Fibroblast of mammary gland (primary cell): ENCODE measurements around the gene PRM1.

ENCODE experiments used
- DNase-seq: peaks from one replicate; pipeline ENCODE4 v3.0.0-alpha.2; 2010; ENCODE audit warnings: low read depth
- H3K4me3 ChIP-seq: 2 replicates; pipeline ENCODE4 v1.5.1; 2011; ENCODE audit warnings: low read depth, mild to moderate bottlenecking, low read length, moderate library complexity; ENCODE audit not compliant: control insufficient read depth
- TF ChIP-seq, protein P1 (sequence below): conservative IDR thresholded peaks from 2 replicates; pipeline ENCODE4 v1.5.1; 2011; ENCODE audit warnings: low read depth, low read length, inconsistent platforms; ENCODE audit not compliant: control insufficient read depth, insufficient read depth

The PRM1 gene

DNA sequence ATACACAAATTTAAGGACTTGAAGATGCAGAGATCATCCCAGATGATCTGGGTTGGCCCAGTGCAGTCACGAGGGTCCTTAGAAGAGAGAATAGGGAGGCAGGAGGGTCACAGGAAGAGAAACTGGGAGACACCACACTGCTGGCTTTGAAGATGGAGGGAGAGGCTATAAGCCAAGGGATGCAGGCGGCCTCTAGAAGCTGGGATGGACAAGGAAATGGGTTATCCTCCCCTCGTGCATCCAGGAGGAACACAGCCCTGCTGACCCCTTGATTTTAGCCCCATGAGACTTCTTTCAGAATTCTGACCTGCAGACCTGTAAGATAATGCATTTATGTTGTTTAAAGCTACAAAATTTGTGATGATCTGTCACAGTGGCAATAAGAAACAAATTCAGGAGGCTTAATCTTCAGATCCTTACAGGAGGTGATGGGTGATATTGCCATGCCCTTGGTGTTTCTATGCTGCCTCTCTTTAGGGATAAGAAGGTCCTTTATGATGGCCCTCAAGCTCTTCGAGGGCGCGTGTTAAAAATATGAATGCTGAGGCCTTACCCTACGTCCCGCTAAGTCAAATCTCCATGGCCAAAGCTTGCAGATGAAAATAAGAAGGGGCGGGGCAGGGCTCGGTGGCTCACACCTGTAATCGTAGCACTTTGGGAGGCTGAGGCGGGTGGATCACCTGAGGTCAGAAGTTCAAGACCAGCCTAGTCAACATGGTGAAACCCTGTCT lies 3.4 kb downstream of the PRM1 start:
- TF ChIP-seq, protein P1, sequence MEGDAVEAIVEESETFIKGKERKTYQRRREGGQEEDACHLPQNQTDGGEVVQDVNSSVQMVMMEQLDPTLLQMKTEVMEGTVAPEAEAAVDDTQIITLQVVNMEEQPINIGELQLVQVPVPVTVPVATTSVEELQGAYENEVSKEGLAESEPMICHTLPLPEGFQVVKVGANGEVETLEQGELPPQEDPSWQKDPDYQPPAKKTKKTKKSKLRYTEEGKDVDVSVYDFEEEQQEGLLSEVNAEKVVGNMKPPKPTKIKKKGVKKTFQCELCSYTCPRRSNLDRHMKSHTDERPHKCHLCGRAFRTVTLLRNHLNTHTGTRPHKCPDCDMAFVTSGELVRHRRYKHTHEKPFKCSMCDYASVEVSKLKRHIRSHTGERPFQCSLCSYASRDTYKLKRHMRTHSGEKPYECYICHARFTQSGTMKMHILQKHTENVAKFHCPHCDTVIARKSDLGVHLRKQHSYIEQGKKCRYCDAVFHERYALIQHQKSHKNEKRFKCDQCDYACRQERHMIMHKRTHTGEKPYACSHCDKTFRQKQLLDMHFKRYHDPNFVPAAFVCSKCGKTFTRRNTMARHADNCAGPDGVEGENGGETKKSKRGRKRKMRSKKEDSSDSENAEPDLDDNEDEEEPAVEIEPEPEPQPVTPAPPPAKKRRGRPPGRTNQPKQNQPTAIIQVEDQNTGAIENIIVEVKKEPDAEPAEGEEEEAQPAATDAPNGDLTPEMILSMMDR, result no peak
- no peak overlapping the region for H3K4me3 ChIP-seq
- no peak for DNase-seq

DNA sequence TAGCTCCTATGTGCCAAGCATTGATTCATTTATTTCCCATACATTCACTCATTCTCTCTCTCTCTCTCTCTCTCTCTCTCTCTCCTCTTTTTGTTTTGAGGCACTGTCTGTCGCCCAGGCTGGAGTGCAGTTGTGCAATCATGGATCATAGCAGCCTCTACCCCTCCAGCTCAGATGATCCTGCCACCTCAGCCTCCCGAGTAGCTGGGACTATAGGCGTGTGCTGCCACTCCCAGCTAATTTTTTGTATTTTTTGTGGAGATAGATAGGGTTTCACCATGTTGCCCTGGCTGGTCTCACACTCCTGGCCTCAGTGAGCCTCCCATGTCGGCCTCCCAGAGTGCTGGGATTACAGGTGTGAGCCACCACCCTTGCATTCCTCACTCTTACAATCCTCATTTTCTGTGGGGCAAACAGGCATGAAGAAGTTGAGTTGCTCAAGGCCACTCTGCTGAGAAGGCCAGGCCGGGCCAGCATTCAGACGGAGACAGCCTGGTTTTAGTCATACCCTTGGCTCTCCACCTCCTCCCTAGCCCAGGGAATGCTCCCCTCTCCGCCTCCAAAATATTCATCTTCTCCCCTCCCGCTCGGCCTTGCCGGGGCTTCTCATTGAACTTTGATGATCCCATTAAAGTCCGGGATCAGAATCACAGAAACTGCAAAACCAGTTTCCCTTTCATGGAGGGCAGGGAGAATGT lies 4.1 kb downstream of the PRM1 start:
- no peak for DNase-seq
- TF ChIP-seq, protein P1, result no peak
- no peak overlapping the region for H3K4me3 ChIP-seq

DNA sequence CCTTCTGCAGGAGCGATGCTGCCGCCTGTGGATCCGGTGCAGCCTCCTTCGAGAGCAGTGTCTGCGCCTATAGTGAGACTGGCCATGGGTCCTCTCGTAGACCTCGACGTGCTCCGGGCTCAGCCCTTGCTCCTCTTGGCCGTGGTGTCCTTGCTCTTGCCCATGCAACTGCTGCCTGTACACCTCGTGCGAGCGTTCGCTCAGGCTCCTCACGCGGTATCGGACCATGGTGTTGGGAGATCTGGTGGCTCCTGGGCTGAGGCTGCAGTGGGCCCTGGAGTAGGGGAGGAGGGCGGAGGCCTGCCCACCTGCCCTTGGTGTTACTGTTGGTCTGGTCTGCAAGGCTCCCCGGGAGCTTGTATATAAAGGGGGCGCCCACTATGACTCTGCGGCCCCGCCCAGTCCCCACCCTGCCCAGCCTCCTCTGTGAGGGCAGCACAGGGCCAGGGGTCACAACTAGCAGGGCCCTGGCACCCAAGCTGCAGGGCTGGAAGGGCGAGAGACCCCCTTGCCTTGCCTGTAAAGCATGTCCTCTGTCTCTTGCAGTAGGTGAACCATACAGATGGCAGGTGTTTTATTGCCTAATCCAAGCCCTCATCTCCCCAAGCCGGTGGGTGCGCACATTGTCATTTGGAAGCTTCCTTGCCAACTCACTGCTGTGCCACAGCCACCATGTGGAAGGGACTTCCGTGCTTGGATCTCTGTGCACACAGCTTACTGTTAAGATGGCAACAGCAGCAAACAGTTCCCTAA lies 4.8 kb downstream of the PRM1 start, which contains the start of gene PRM2:
PRM2 (minus strand) TSS at position 338 of the 753 bp plus-strand sequence; CDS start at position 228, 110 bp downstream.
- TF ChIP-seq, protein P1, result no peak

DNA sequence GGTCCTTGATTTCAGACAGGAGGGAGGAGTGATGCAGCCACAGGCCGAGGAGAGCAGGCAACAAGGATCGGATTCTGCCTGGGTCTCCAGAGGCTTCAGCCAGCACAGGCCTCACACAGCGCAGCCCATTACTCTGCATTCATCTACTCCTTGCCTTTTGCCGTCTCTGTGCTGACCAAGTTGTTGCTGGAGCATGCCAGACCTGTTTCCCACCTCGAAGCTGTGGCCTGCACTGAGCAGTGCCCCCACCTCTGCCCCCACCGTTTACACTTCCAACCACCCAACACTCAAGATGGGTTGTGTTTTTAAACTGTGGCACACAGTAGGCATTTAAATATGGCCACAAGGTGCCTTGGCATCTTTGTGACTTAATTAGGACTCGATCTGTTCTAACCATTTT lies 6.2 kb downstream of the PRM1 start:
- no peak for DNase-seq
- TF ChIP-seq, protein P1, result no peak
- H3K4me3 ChIP-seq, result no peak overlapping the region

More for the DNA sequence above, 4.8 kb downstream of the PRM1 start, which contains the start of gene PRM2:
- no peak within 1 kb of the TSS for H3K4me3 ChIP-seq
- no peak for DNase-seq

DNA sequence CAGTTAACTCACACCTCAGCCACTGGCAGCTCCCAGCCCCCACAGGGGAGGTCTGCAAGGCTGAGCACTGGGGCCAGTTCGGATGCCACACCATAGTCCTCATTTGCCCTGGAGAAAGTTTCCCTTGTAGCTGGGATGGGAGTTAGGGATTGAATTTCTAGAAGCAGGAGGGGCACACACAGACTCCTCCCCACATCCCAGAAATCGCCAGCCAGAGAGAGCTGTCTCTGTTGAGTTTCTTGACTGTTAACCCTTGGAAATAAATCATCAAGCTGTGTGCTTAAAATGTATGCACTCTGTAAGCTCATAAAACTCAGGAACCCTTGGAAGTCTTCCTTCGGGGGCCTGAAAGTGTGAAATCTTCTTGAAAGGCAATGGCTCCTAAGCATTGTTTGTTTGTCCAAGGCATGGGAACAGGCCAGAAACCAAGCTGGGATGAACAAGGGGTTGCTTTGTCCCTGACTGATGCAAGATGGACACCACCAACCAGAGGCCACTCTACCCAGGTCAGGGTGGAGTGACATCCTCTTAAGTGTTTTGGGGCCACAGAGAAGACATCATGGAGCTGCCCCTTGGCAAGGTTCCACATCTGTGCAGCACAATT lies 7.3 kb downstream of the PRM1 start:
- TF ChIP-seq, protein P1, result no peak
- no peak overlapping the region for H3K4me3 ChIP-seq
- DNase-seq, result no peak
